MG63 (cell line): ENCODE measurements around the gene ABCD3. TPM values are rescaled to one million over a fixed set of nuclear protein-coding genes. Genes with fewer than 3 reads are reported as not detected.
"Not testable (repeated sequence)": the region's sequence is repeated elsewhere in the genome, so short reads cannot be mapped to it uniquely, and the experiment has no call there.

Source experiments
- DNase-seq: peaks from one replicate; pipeline ENCODE4 v3.0.0-alpha.2; 2020
- H3K27me3 ChIP-seq: fragments of 250-450 bp; sonication (Bioruptor Pico); 2 replicates; pipeline ENCODE4 v1.5.1; 2020; ENCODE audit warnings: mild to moderate bottlenecking, moderate library complexity
- H3K36me3 ChIP-seq: fragments of 250-450 bp; sonication (Bioruptor Pico); 2 replicates; pipeline ENCODE4 v1.5.1; 2020; ENCODE audit warnings: mild to moderate bottlenecking, moderate library complexity
- H3K4me3 ChIP-seq: fragments of 250-450 bp; sonication (Bioruptor Pico); 2 replicates; pipeline ENCODE4 v1.5.1; 2020; ENCODE audit warnings: mild to moderate bottlenecking, moderate library complexity
- H3K9me3 ChIP-seq: fragments of 250-450 bp; sonication (Bioruptor Pico); 2 replicates; pipeline ENCODE4 v1.5.1; 2020; ENCODE audit warnings: mild to moderate bottlenecking, moderate library complexity
- total RNA-seq: library from RNA; depleted of rRNA; stranded (reverse); fragments of >200 nt; shearing (Covaris generic); gene quantifications from 2 replicates; pipeline ENCODE4 v1.2.3, GENCODE V29; 2014; ENCODE audit warnings: low replicate concordance

ABCD3 gene
- total RNA-seq, 1 experiment from 2014 or later, result 39.3 TPM

GRCh38 chr1:94434365-94435045, 16.3 kb downstream of the ABCD3 start:
- Histone ChIP-seq H3K9me3 (peaks cover 18% of the 10 kb centered on the region), H3K36me3 (peaks cover 11% of the 10 kb centered on the region), H3K27me3 (no peaks in the 10 kb centered on the region), H3K4me3 (no peak overlapping the region)
- no peak for DNase-seq

- Histone ChIP-seq H3K27me3 (no peaks in the 10 kb centered on the region; the same call in 1 of the 2 replicates), H3K9me3 (peaks cover 36% of the 10 kb centered on the region), H3K36me3 (peaks cover 11% of the 10 kb centered on the region), H3K4me3 (no peak overlapping the region)
- no peak for DNase-seq
Observed at GRCh38 chr1:94438692-94439276, 20.6 kb downstream of the ABCD3 start.

- no peaks in the 10 kb centered on the region; the same call in 1 of the 2 replicates for H3K27me3 ChIP-seq
- DNase-seq, result no peak
Observed at GRCh38 chr1:94440088-94440487, 21.9 kb downstream of the ABCD3 start.

GRCh38 chr1:94443067-94443466, 24.9 kb downstream of the ABCD3 start:
- H3K9me3 ChIP-seq, result peaks cover 44% of the 10 kb centered on the region
- DNase-seq, H3K4me3 ChIP-seq, H3K36me3 ChIP-seq, H3K27me3 ChIP-seq: not testable (repeated sequence)

More at GRCh38 chr1:94440088-94440487, 21.9 kb downstream of the ABCD3 start:
- H3K9me3 ChIP-seq, result peaks cover 47% of the 10 kb centered on the region
- H3K36me3 ChIP-seq, result peaks cover 11% of the 10 kb centered on the region
- H3K4me3 ChIP-seq, result no peak overlapping the region

GRCh38 chr1:94444819-94445218, 26.6 kb downstream of the ABCD3 start:
- not testable (repeated sequence) for H3K4me3 ChIP-seq, H3K27me3 ChIP-seq, DNase-seq
- H3K36me3 ChIP-seq, result peaks cover 14% of the 10 kb centered on the region
- H3K9me3 ChIP-seq, result peaks cover 51% of the 10 kb centered on the region

- Histone ChIP-seq H3K36me3 (peaks cover 20% of the 10 kb centered on the region), H3K9me3 (peaks cover 53% of the 10 kb centered on the region)
- H3K27me3 ChIP-seq, H3K4me3 ChIP-seq, DNase-seq: not testable (repeated sequence)
Observed at GRCh38 chr1:94445733-94446132, 27.5 kb downstream of the ABCD3 start.

GRCh38 chr1:94446177-94446576, 28.0 kb downstream of the ABCD3 start:
- H3K27me3 ChIP-seq, H3K4me3 ChIP-seq, DNase-seq: not testable (repeated sequence)
- peaks cover 57% of the 10 kb centered on the region for H3K9me3 ChIP-seq
- peaks cover 24% of the 10 kb centered on the region for H3K36me3 ChIP-seq

GRCh38 chr1:94448741-94449140, 30.6 kb downstream of the ABCD3 start:
- H3K9me3 ChIP-seq, result peaks cover 46% of the 10 kb centered on the region
- H3K4me3 ChIP-seq, DNase-seq, H3K27me3 ChIP-seq: not testable (repeated sequence)
- H3K36me3 ChIP-seq, result peaks cover 32% of the 10 kb centered on the region

- no peaks in the 10 kb centered on the region for H3K9me3 ChIP-seq
- DNase-seq, result no peak
- H3K4me3 ChIP-seq, result no peak overlapping the region
- H3K36me3 ChIP-seq, result peaks cover 14% of the 10 kb centered on the region
- H3K27me3 ChIP-seq, result no peaks in the 10 kb centered on the region
Observed at GRCh38 chr1:94456736-94457135, 38.5 kb downstream of the ABCD3 start.

GRCh38 chr1:94462606-94463005, 44.4 kb downstream of the ABCD3 start:
- H3K36me3 ChIP-seq, result peaks cover 23% of the 10 kb centered on the region
- no peaks in the 10 kb centered on the region for H3K9me3 ChIP-seq

GRCh38 chr1:94463056-94463764, 45.0 kb downstream of the ABCD3 start:
- Histone ChIP-seq H3K9me3 (no peaks in the 10 kb centered on the region), H3K4me3 (no peak overlapping the region), H3K36me3 (peaks cover 21% of the 10 kb centered on the region), H3K27me3 (no peaks in the 10 kb centered on the region)
- DNase-seq, result no peak

More at GRCh38 chr1:94462606-94463005, 44.4 kb downstream of the ABCD3 start:
- DNase-seq, result no peak
- Histone ChIP-seq H3K4me3 (no peak overlapping the region), H3K27me3 (no peaks in the 10 kb centered on the region)

- no peak for DNase-seq
- H3K36me3 ChIP-seq, result peaks cover 18% of the 10 kb centered on the region
- no peaks in the 10 kb centered on the region for H3K9me3 ChIP-seq
- no peak overlapping the region for H3K4me3 ChIP-seq
- no peaks in the 10 kb centered on the region for H3K27me3 ChIP-seq
Observed at GRCh38 chr1:94463765-94464330, 45.7 kb downstream of the ABCD3 start.

GRCh38 chr1:94468708-94469107, 50.5 kb downstream of the ABCD3 start:
- H3K27me3 ChIP-seq, result no peaks in the 10 kb centered on the region
- peaks cover 17% of the 10 kb centered on the region for H3K36me3 ChIP-seq
- no peak overlapping the region for H3K4me3 ChIP-seq
- H3K9me3 ChIP-seq, result no peaks in the 10 kb centered on the region
- DNase-seq, result no peak

GRCh38 chr1:94471271-94471670, 53.1 kb downstream of the ABCD3 start:
- Histone ChIP-seq H3K27me3 (no peaks in the 10 kb centered on the region), H3K36me3 (peaks cover 9% of the 10 kb centered on the region; the same call in 1 of the 2 replicates), H3K4me3 (no peak overlapping the region), H3K9me3 (no peaks in the 10 kb centered on the region)
- DNase-seq, result no peak

GRCh38 chr1:94475232-94475631, 57.0 kb downstream of the ABCD3 start:
- no peak overlapping the region for H3K4me3 ChIP-seq
- DNase-seq, result no peak
- peaks cover 7% of the 10 kb centered on the region; the same call in 1 of the 2 replicates for H3K36me3 ChIP-seq
- H3K9me3 ChIP-seq, result no peaks in the 10 kb centered on the region
- no peaks in the 10 kb centered on the region for H3K27me3 ChIP-seq

- Histone ChIP-seq H3K4me3 (no peak overlapping the region), H3K9me3 (no peaks in the 10 kb centered on the region), H3K36me3 (peaks cover 24% of the 10 kb centered on the region), H3K27me3 (no peaks in the 10 kb centered on the region)
- DNase-seq, result no peak
Observed at GRCh38 chr1:94479682-94480081, 61.5 kb downstream of the ABCD3 start.

GRCh38 chr1:94481473-94481933, 63.3 kb downstream of the ABCD3 start:
- H3K4me3 ChIP-seq, result no peak overlapping the region
- no peaks in the 10 kb centered on the region for H3K9me3 ChIP-seq
- no peaks in the 10 kb centered on the region for H3K27me3 ChIP-seq
- peaks cover 24% of the 10 kb centered on the region for H3K36me3 ChIP-seq
- DNase-seq, result peak; percentile 31
